ENCODE results near the gene CTR9.

Gene CTR9

GRCh38 chr11:10793470-10794255, 42.6 kb downstream of the CTR9 start:
- no peak for TF ChIP-seq CTCF (conservative IDR thresholded peaks at IDR 0.05; ENCODE audit: low read length)
- no peak overlapping the region for H3K4me3 ChIP-seq (ENCODE audit: low read length)
- no peak for DNase-seq (ENCODE audit: low read depth)

- peak; percentile 3 for DNase-seq (ENCODE audit: low read depth)
- no peak overlapping the region for H3K4me3 ChIP-seq (ENCODE audit: low read length)
- TF ChIP-seq CTCF (conservative IDR thresholded peaks at IDR 0.05; ENCODE audit: low read length): no peak
Measured at GRCh38 chr11:10796191-10796590, 45.1 kb downstream of the CTR9 start.

DNA sequence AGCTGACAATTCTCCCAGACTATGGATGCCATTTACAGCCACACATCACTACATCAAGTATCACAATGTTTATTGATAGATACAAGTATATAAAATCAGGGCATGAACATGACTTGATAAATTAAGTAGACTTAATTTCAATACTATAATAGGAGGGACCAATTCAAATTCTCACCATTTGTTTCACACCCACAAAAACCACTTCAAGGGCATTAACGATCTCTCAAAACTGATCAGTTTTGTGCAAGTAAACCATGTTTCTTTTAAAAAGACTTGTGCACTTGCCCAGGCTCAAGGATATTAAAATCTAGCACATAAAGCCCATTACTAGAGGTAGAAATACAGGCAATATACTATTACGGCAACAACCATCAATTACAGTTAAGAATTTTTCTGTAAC, 46.0 kb downstream of the CTR9 start:
- TF ChIP-seq CTCF (conservative IDR thresholded peaks at IDR 0.05; ENCODE audit: low read length): no peak
- no peak overlapping the region for H3K4me3 ChIP-seq (ENCODE audit: low read length)

DNA sequence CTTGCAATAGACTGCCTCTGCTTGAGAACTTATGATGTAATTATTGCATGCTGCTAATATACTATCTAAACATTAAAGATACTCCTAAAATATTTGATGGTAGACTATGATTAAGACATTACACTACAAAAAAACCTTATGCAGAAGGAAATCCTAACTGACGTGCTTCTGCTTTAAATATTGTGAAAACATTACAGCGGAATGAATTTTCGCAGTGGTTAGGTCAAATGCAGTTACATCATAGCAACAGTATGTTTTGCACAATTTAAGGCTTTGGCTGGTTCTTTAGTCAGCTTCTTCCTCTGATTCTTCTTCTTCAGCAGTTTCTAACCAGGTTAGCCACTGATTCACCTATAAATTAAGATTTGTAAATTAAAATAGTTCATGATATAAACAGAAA, 46.5 kb downstream of the CTR9 start:
- no peak for TF ChIP-seq CTCF (conservative IDR thresholded peaks at IDR 0.05; ENCODE audit: low read length)
- DNase-seq (ENCODE audit: low read depth): peak; percentile 20
- no peak overlapping the region for H3K4me3 ChIP-seq (ENCODE audit: low read length)

More for the DNA sequence above, 46.0 kb downstream of the CTR9 start:
- DNase-seq (ENCODE audit: low read depth): no peak

DNA sequence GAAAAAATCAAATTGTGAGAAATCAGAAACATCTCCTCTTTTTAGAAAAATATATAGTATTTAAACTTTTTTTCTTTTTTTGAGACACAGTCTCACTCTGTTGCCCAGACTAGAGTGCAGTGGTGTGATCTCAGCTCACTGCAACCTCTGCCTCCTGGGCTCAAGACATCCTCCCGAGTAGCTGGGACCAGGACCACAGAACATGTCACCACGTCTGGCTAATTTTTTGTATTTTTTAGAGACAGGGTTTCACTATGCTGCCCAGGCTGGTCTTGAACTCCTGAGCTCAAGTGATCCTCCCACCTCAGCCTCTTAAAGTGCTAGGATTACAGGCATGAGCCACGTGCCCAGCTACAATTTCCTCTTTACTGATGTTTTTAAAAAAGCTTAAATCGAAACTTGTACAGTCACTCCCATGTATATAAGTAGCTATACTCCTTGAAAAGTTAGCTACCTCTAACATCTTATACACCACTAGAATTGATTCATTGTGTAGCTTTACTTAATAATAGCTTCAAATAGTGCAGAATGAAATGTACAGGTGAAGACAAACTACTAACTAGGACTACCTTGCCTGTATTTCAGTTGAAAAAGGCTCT, 47.4 kb downstream of the CTR9 start:
- H3K4me3 ChIP-seq (ENCODE audit: low read length): no peak overlapping the region
- no peak for DNase-seq (ENCODE audit: low read depth)
- no peak for TF ChIP-seq CTCF (conservative IDR thresholded peaks at IDR 0.05; ENCODE audit: low read length)

- TF ChIP-seq CTCF (conservative IDR thresholded peaks at IDR 0.05; ENCODE audit: low read length): no peak
- DNase-seq (ENCODE audit: low read depth): no peak
- no peak overlapping the region for H3K4me3 ChIP-seq (ENCODE audit: low read length)
Measured at GRCh38 chr11:10800292-10800691, 49.2 kb downstream of the CTR9 start.

DNA sequence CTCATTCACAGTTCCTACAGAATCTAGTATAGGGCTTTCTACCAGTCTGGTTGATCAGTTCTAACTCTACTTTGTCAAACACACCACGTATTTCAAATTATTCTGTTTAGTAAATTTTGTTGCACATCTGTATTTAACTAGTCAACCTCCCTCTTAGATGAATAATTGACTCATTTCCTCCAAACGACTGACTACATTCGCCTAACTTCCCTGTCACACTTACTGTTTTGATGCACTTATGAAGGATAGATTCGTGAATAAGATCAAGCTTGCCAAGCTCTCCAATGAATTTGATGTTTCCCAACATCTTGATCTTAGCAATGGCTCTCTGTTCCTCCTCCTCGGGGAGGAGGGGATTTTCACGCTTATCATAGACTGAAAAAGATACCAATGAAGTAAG, 52.6 kb downstream of the CTR9 start:
- no peak overlapping the region for H3K4me3 ChIP-seq (ENCODE audit: low read length)
- no peak for TF ChIP-seq CTCF (conservative IDR thresholded peaks at IDR 0.05; ENCODE audit: low read length)
- DNase-seq (ENCODE audit: low read depth): peak; percentile 3
